Measurements from ENCODE around the gene ACSF3. TPM values are rescaled to one million over a fixed set of nuclear protein-coding genes. Genes with fewer than 3 reads are reported as not detected.

The ACSF3 gene
- total and polyA plus RNA-seq, 2 of the 4 experiments (the other 2 are of a cell fraction), result 9.5 to 14.2 TPM

DNA sequence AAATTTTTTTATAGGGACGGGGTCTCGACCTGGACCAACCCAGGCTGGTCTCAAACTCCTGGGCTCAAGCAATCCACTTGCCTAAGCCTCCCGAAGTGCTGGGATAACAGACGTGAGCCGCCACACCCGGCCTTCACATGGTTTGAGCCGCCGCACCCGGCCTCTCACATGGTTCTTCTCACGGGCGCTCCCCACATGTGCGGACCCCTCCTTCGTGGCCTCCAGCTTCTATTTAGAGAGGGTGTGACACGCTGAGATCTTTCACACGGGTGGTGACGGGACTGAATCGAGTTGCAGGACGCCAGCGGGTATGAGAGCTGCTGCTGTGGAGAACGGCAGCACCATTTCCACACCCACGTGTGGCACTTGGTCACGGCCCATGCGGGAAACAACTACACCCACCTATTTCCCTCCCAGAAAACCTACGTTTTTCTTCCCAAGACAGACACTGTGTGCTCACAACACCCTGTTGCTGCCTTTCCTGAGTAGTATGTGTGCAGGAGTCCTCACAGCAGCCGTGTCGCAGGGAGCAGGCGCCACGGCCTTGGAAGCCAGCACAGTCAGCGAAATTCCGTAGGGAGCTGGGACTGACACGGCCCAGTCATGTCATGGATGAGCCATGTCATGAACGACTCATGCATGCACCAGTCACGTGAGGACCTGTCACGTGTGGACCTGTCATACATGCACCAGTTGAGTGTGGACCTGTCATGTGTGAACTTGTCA is 20.1 kb upstream of the ACSF3 start:
- H2BK5ac ChIP-seq (ENCODE audit: low read depth, low read length, poor library complexity, severe bottlenecking), result no peak overlapping the region
- intact Hi-C loops (cut with micrococcal nuclease), result no loop called here
- no peak overlapping the region for H2BK20ac ChIP-seq (ENCODE audit: low read depth, low read length)
- BruUV-seq (replicated peaks), result no TSS peak
- H3K4me2 ChIP-seq (ENCODE audit: low read depth, low read length), result no peak overlapping the region
- H2AK9ac ChIP-seq (replicated peaks; ENCODE audit: low read depth, low read length, poor library complexity), result no peak overlapping the region
- peaks cover 7% of the 10 kb centered on the region; the same call in 1 of the 2 replicates for H3K27me3 ChIP-seq (ENCODE audit: control insufficient read depth, insufficient read depth, low read length)
- H3K36me3 ChIP-seq (ENCODE audit: control insufficient read depth, insufficient read depth, low read length), result no peaks in the 10 kb centered on the region
- in situ Hi-C loops (cut with MboI; ENCODE audit: low sequenced_read_pairs), result no loop called here
- no peak overlapping the region for H3K27ac ChIP-seq (ENCODE audit: insufficient read depth, low read length)
- H3K4ac ChIP-seq (ENCODE audit: low read depth, low read length), result no peak overlapping the region
- H4K5ac ChIP-seq (ENCODE audit: low read depth, low read length), result no peak overlapping the region
- no peak overlapping the region for H2AFZ ChIP-seq (replicated peaks; ENCODE audit: low read length, poor library complexity)
- H3K4me1 ChIP-seq (ENCODE audit: control insufficient read depth, insufficient read depth, low read length), result no peaks in the 10 kb centered on the region
- no peak overlapping the region for H4K8ac ChIP-seq (ENCODE audit: low read depth in 2 of 2, low read length in 2 of 2)
- ChIA-PET POLR2A (ENCODE audit: unreplicated experiment) (no interaction called here), CTCF (no interaction called here)
- H3K56ac ChIP-seq (ENCODE audit: extremely low read depth, insufficient read depth, low read length), result no peak overlapping the region
- no peak overlapping the region for H3K9ac ChIP-seq (ENCODE audit: low read depth, low read length)
- 92% methylated on average over 9 of the region's 34 CpGs; no CpG with 5 or more reads in 1 of the 2 experiments for WGBS, 2 experiments (ENCODE audit: extremely low coverage in 2 of 2, insufficient read length in 1 of 2)
- no peak overlapping the region for H2BK15ac ChIP-seq (ENCODE audit: low read depth, low read length)
- DNase-seq (no peak), ATAC-seq (ENCODE audit: low read depth) (no peak)
- H2AK5ac ChIP-seq (ENCODE audit: low read depth, low read length), result no peak overlapping the region
- H3K9me3 ChIP-seq (ENCODE audit: control insufficient read depth, insufficient read depth, low read length), result peaks cover 2% of the 10 kb centered on the region; the same call in 1 of the 2 replicates
- H3K23ac ChIP-seq (ENCODE audit: low read depth, low read length), result no peak overlapping the region
- H4K91ac ChIP-seq (ENCODE audit: insufficient read depth, low read depth, low read length), result no peak overlapping the region
- H3K4me3 ChIP-seq (ENCODE audit: insufficient read depth, low read depth, low read length), result no peak overlapping the region
- no peaks in the 10 kb centered on the region for H4K20me1 ChIP-seq (ENCODE audit: insufficient read depth, low read length)
- no peak overlapping the region for H3K14ac ChIP-seq (replicated peaks; ENCODE audit: low read depth, low read length)
- TF ChIP-seq, protein P1, sequence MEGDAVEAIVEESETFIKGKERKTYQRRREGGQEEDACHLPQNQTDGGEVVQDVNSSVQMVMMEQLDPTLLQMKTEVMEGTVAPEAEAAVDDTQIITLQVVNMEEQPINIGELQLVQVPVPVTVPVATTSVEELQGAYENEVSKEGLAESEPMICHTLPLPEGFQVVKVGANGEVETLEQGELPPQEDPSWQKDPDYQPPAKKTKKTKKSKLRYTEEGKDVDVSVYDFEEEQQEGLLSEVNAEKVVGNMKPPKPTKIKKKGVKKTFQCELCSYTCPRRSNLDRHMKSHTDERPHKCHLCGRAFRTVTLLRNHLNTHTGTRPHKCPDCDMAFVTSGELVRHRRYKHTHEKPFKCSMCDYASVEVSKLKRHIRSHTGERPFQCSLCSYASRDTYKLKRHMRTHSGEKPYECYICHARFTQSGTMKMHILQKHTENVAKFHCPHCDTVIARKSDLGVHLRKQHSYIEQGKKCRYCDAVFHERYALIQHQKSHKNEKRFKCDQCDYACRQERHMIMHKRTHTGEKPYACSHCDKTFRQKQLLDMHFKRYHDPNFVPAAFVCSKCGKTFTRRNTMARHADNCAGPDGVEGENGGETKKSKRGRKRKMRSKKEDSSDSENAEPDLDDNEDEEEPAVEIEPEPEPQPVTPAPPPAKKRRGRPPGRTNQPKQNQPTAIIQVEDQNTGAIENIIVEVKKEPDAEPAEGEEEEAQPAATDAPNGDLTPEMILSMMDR (conservative IDR thresholded peaks at IDR 0.05; ENCODE audit: low read depth, low read length), result no peak
- TF ChIP-seq, protein P2, sequence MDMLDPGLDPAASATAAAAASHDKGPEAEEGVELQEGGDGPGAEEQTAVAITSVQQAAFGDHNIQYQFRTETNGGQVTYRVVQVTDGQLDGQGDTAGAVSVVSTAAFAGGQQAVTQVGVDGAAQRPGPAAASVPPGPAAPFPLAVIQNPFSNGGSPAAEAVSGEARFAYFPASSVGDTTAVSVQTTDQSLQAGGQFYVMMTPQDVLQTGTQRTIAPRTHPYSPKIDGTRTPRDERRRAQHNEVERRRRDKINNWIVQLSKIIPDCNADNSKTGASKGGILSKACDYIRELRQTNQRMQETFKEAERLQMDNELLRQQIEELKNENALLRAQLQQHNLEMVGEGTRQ (IDR thresholded peaks at IDR 0.05; ENCODE audit: low read depth, low read length), result no peak
- TF ChIP-seq BHLHE40 (IDR thresholded peaks at IDR 0.05; ENCODE audit: low read depth, low read length) (no peak), MXI1 (IDR thresholded peaks at IDR 0.05; ENCODE audit: borderline replicate concordance, low read depth, low read length) (no peak), MAZ (IDR thresholded peaks at IDR 0.05; ENCODE audit: borderline replicate concordance, low read depth, low read length) (no peak), SMC3 (IDR thresholded peaks at IDR 0.05; ENCODE audit: low read depth, low read length) (no peak), RCOR1 (IDR thresholded peaks at IDR 0.05; ENCODE audit: insufficient replicate concordance, low read length) (no peak), RFX5 (IDR thresholded peaks at IDR 0.05; ENCODE audit: low read depth, low read length) (no peak), CEBPB (IDR thresholded peaks at IDR 0.05; ENCODE audit: low read depth, low read length) (no peak), POLR2A (IDR thresholded peaks at IDR 0.05; ENCODE audit: low read depth, low read length) (no peak), NFE2L2 (IDR thresholded peaks at IDR 0.05; ENCODE audit: low read depth, low read length) (no peak), CHD1 (IDR thresholded peaks at IDR 0.05; ENCODE audit: low read depth, low read length) (no peak), FOS (IDR thresholded peaks at IDR 0.05; ENCODE audit: low read depth, low read length) (no peak), MAFK (IDR thresholded peaks at IDR 0.05; ENCODE audit: low read depth, low read length) (no peak), RAD21 (IDR thresholded peaks at IDR 0.05; ENCODE audit: low read length) (no peak)
- TF ChIP-seq, protein P3, sequence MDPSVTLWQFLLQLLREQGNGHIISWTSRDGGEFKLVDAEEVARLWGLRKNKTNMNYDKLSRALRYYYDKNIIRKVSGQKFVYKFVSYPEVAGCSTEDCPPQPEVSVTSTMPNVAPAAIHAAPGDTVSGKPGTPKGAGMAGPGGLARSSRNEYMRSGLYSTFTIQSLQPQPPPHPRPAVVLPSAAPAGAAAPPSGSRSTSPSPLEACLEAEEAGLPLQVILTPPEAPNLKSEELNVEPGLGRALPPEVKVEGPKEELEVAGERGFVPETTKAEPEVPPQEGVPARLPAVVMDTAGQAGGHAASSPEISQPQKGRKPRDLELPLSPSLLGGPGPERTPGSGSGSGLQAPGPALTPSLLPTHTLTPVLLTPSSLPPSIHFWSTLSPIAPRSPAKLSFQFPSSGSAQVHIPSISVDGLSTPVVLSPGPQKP (IDR thresholded peaks at IDR 0.05; ENCODE audit: borderline replicate concordance, low read depth, low read length), result no peak
- H3K18ac ChIP-seq (ENCODE audit: low read depth, low read length), result no peak overlapping the region
- no peaks in the 10 kb centered on the region for H3K9me1 ChIP-seq (ENCODE audit: insufficient read depth, low read length)
- dilution Hi-C loops (cut with HindIII; ENCODE audit: low sequenced_read_pairs, unreplicated experiment), result no loop called here
- H3K79me1 ChIP-seq (ENCODE audit: low read depth in 1 of 2, low read length in 2 of 2), result no peaks in the 10 kb centered on the region
- no peak overlapping the region for H2BK120ac ChIP-seq (ENCODE audit: low read depth, low read length)
